Activated T-cell treated with anti-CD3 and anti-CD28 coated beads, Interleukin-2, amount 50 U/mL, for 72 hours (primary cell): Measurements from ENCODE around the gene TTYH2. TPM values are rescaled to one million over a fixed set of nuclear protein-coding genes. Genes with fewer than 3 reads are reported as not detected.

Experiments used
- ATAC-seq, 2 donors: fragments of 150-1000 bp; cut with Tn5 transposase; replicated peaks in 1 of 2; 2 replicates each; pipeline ENCODE4 v1.10.0; 2021; ENCODE audit warnings: moderate library complexity in 2 of 2, mild to moderate bottlenecking in 1 of 2
- DNase-seq, 2 donors: peaks; one replicate each; pipeline ENCODE4 v3.0.0; 2021 to 2022; ENCODE audit warnings: mixed read lengths in 1 of 2
- H3K27ac Mint-ChIP-seq: one replicate; pipeline ENCODE4 v1.8.0; 2022; ENCODE audit warnings: mild to moderate bottlenecking, moderate library complexity, mixed read lengths
- H3K27me3 Mint-ChIP-seq: one replicate; pipeline ENCODE4 v1.8.0; 2022; ENCODE audit warnings: low read depth, mixed read lengths
- H3K36me3 Mint-ChIP-seq, 2 donors: one replicate each; pipeline ENCODE4 v1.8.0; 2022; ENCODE audit warnings: mixed read lengths in 2 of 2, mild to moderate bottlenecking in 1 of 2; ENCODE audit not compliant: insufficient read depth in 2 of 2
- H3K4me1 Mint-ChIP-seq: one replicate; pipeline ENCODE4 v1.8.0; 2022; ENCODE audit warnings: low read depth, mixed read lengths
- H3K4me3 Mint-ChIP-seq, 2 donors: one replicate each; pipeline ENCODE4 v1.8.0; 2022; ENCODE audit warnings: mild to moderate bottlenecking in 2 of 2, mixed read lengths in 2 of 2, moderate library complexity in 2 of 2
- H3K9me3 Mint-ChIP-seq, 2 donors: one replicate each; pipeline ENCODE4 v1.8.0; 2022; ENCODE audit warnings: mixed read lengths in 2 of 2
- total RNA-seq, 2 donors: library from RNA; stranded (reverse); gene quantifications; one replicate each; pipeline ENCODE4 v1.2.3, GENCODE V29; 2022

TTYH2 gene
- total RNA-seq, 2 donors from 2014 or later, result 5.3 to 7.2 TPM

GRCh38 chr17:74240618-74241205, 27.3 kb downstream of the TTYH2 start:
- Mint-ChIP-seq H3K27me3 (no peaks in the 10 kb centered on the region), H3K36me3 (no peaks in the 10 kb centered on the region), H3K4me3 (no peak overlapping the region), H3K4me1 (no peaks in the 10 kb centered on the region), H3K9me3 (no peaks in the 10 kb centered on the region), H3K27ac (no peak overlapping the region)
- DNase-seq (no peak), ATAC-seq (no peak)

- Mint-ChIP-seq H3K36me3 (no peaks in the 10 kb centered on the region), H3K27ac (no peak overlapping the region), H3K4me1 (no peaks in the 10 kb centered on the region), H3K9me3 (no peaks in the 10 kb centered on the region), H3K27me3 (no peaks in the 10 kb centered on the region), H3K4me3 (no peak overlapping the region)
- DNase-seq, result no peak
- no peak for ATAC-seq
Measured at GRCh38 chr17:74241431-74241830, 28.1 kb downstream of the TTYH2 start.

DNA sequence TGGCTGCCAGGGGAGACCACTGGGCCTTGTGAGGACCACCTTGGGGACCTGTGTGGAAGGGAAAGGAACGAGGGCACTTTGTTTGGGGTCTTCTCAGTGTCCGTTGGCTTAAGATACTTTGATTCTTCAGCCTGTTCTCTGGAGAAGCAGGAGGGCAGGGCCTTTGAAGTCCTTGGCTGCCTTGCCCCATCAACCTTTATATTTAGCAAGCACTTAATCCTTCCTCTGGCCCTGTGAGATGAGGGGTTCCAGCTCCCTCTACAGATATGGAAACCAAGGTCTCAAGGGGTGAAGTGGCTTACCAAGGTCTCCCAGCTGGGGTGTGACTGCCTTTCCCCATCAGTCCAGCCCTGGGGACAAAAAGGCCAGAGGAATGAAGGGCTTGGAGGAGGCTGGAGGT, 28.5 kb downstream of the TTYH2 start:
- Mint-ChIP-seq H3K36me3 (no peaks in the 10 kb centered on the region), H3K27ac (no peak overlapping the region), H3K4me1 (no peaks in the 10 kb centered on the region), H3K4me3 (no peak overlapping the region), H3K27me3 (no peaks in the 10 kb centered on the region), H3K9me3 (no peaks in the 10 kb centered on the region)
- ATAC-seq (no peak), DNase-seq (no peak)

DNA sequence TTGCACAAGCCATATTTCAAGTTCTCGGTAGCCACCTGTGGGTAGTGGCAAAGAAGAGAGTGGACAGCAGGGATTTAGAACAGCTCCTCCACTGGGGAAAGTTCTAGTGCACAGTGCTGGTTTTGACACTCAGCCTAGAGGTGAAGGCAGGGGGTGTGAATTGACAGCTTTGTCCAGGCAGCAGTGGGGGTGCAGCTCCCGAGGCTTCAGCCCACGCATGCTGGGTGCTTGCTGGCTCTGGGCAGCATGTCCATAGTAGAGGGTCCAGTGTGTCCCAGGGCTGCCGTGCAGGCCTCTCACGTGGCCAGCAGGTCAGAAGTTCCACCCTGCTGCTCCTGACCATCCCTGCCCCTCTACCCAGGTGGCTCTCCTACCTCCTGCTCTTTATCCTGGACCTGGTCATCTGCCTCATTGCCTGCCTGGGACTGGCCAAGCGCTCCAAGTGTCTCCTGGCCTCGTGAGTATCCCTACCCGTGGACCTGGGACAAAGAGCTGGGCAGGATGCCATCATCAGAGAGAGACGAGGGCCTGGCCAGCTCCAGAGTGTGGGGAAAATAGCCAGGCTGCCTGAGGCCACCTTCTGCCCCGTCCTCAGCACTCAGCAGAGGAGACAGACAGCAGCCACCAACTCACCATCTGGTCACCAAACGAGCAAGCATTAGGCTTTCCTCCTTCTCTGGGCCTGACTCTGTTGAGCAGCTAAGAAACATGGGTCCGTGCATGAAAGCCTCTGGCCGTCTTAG, 29.8 kb downstream of the TTYH2 start:
- Mint-ChIP-seq H3K9me3 (no peaks in the 10 kb centered on the region), H3K4me1 (no peaks in the 10 kb centered on the region), H3K27ac (no peak overlapping the region), H3K36me3 (no peaks in the 10 kb centered on the region), H3K27me3 (no peaks in the 10 kb centered on the region), H3K4me3 (no peak overlapping the region)
- ATAC-seq (no peak), DNase-seq (no peak)

GRCh38 chr17:74244128-74244527, 30.8 kb downstream of the TTYH2 start:
- no peak overlapping the region for H3K27ac Mint-ChIP-seq
- H3K36me3 Mint-ChIP-seq, result no peaks in the 10 kb centered on the region
- no peaks in the 10 kb centered on the region for H3K9me3 Mint-ChIP-seq
- H3K4me3 Mint-ChIP-seq, result no peak overlapping the region
- DNase-seq, result no peak
- H3K27me3 Mint-ChIP-seq, result no peaks in the 10 kb centered on the region
- no peaks in the 10 kb centered on the region for H3K4me1 Mint-ChIP-seq
- ATAC-seq, result no peak

- Mint-ChIP-seq H3K9me3 (no peaks in the 10 kb centered on the region), H3K4me3 (no peak overlapping the region), H3K36me3 (no peaks in the 10 kb centered on the region), H3K27ac (no peak overlapping the region), H3K27me3 (no peaks in the 10 kb centered on the region), H3K4me1 (no peaks in the 10 kb centered on the region)
- DNase-seq (no peak), ATAC-seq (no peak)
Measured at GRCh38 chr17:74244548-74244947, 31.2 kb downstream of the TTYH2 start.

DNA sequence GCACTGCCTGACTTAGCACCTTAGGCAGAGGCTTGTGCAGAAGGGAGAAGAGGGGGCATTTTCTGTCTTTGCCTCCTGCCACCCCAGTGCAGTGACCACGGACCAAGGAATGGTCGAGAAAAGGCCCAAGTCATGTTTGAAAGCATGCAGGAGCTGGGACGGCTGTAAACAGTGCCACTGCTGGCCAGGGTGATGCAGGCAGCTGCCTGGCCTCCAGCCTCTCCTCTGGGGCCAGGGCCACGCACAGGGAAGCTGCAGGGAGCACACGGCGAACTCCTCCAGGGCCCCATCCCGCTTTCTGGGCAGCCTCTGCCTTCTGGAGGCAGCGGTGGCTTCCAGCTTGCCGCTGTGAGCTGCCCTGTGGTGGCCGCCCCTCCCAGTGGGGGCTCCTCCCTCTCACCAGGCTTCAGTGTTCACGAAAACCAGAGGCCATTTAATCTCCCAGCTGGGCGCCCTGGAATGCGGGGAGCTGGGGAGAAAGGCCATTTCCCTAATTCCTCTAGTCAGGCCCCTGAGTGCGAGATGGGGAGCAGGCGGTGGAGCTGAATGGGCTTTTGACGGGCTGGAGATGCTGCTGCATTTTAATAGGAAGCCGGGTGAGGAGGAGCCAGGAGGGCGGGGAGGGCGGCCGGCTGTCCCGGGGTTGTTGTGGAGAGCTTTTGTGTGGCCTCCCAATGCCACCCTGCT, 31.9 kb downstream of the TTYH2 start:
- no peaks in the 10 kb centered on the region for H3K4me1 Mint-ChIP-seq
- H3K27ac Mint-ChIP-seq, result no peak overlapping the region
- no peaks in the 10 kb centered on the region for H3K27me3 Mint-ChIP-seq
- ATAC-seq (no peak), DNase-seq (no peak)
- H3K9me3 Mint-ChIP-seq, result no peaks in the 10 kb centered on the region
- H3K4me3 Mint-ChIP-seq, result no peak overlapping the region
- H3K36me3 Mint-ChIP-seq, result no peaks in the 10 kb centered on the region

DNA sequence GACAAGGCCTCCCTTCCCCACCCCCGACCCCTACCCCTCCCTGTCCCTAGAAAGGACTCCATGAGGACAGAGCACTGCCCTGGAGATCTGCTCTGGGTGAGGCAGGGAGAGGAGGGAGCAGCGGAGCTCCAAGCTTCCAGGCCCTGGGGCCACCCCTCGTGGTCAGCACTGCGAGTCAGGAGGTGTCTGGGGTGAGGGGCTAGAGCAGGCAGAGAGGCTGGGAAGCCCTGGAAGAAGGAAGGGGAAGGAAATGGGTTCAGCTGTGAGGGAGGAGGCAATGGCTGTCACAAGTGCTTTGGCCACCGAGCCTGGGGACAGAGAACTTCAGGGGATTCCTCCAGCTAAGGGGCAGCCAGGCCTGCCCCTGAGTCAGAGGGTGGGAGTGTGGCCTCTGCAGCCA, 32.5 kb downstream of the TTYH2 start:
- DNase-seq, result no peak
- Mint-ChIP-seq H3K9me3 (no peaks in the 10 kb centered on the region), H3K27me3 (no peaks in the 10 kb centered on the region), H3K4me3 (no peak overlapping the region), H3K4me1 (no peaks in the 10 kb centered on the region), H3K36me3 (no peaks in the 10 kb centered on the region), H3K27ac (no peak overlapping the region)
- no peak for ATAC-seq

DNA sequence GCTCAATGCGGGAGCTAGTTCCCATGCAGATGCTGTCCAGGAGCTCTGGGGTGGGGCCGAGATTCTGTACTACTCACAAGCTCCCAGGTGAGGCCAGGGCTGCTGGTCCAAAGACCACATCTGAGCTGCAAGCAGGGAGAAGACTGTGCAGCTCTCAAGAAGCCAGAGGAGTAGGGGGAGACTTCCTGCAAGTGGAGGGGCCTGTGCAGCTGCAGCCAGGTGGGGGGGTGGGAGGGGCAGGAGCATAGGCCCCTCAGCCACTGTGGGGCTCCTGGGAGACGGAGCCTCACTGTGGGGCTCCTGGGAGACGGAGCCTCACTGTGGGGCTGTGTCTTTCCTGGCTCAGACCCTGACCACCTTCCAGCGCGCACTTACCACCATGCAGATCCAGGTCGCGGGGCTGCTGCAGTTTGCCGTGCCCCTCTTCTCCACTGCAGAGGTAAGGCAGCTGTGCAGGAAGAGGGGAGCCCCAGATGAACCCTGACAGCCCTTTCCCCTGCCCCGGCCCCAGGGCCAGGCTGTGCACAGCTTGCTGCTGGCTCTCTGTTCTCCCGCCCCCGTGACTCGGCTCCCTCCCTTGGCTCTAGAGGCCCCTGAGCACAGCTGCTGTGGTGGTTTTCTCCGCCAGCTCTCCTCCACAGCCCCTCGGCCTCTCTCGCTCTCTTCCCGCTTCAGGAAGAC, 36.4 kb downstream of the TTYH2 start:
- Mint-ChIP-seq H3K27ac (no peak overlapping the region), H3K4me3 (no peak overlapping the region), H3K4me1 (no peaks in the 10 kb centered on the region), H3K27me3 (no peaks in the 10 kb centered on the region), H3K36me3 (no peaks in the 10 kb centered on the region), H3K9me3 (no peaks in the 10 kb centered on the region)
- DNase-seq, result no peak
- no peak for ATAC-seq

GRCh38 chr17:74250324-74250995, 37.1 kb downstream of the TTYH2 start:
- no peaks in the 10 kb centered on the region for H3K36me3 Mint-ChIP-seq
- DNase-seq (no peak), ATAC-seq (no peak)
- no peaks in the 10 kb centered on the region for H3K27me3 Mint-ChIP-seq
- H3K9me3 Mint-ChIP-seq, result no peaks in the 10 kb centered on the region
- no peak overlapping the region for H3K27ac Mint-ChIP-seq
- H3K4me1 Mint-ChIP-seq, result no peaks in the 10 kb centered on the region
- no peak overlapping the region for H3K4me3 Mint-ChIP-seq

DNA sequence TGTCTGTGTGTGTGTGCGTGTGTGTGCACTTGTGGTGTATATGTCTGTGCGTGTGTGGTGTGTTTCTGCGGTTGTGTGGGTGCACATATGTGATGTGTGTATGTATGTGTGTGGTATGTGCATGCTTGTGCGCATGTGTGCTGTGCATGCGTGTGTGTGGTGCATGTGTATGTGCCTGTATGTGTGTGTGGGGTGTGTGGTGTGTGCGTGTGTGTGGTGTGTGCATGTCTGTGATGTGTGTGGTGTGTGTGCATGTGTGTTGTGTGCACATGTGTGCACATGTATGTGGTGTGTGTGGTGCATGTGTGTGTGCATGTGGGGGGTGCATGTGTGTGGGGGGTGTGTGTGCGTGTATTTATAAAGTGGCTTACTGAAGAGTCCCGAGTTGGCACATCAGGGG, 37.7 kb downstream of the TTYH2 start:
- Mint-ChIP-seq H3K27ac (no peak overlapping the region), H3K27me3 (no peaks in the 10 kb centered on the region), H3K4me1 (no peaks in the 10 kb centered on the region), H3K4me3 (no peak overlapping the region), H3K36me3 (no peaks in the 10 kb centered on the region), H3K9me3 (no peaks in the 10 kb centered on the region)
- DNase-seq (no peak), ATAC-seq (no peak)

- H3K36me3 Mint-ChIP-seq, result no peaks in the 10 kb centered on the region
- no peak overlapping the region for H3K4me3 Mint-ChIP-seq
- H3K27ac Mint-ChIP-seq, result no peak overlapping the region
- no peak for ATAC-seq
- no peaks in the 10 kb centered on the region for H3K27me3 Mint-ChIP-seq
- H3K9me3 Mint-ChIP-seq, result no peaks in the 10 kb centered on the region
- no peaks in the 10 kb centered on the region for H3K4me1 Mint-ChIP-seq
- DNase-seq, result no peak
Measured at GRCh38 chr17:74251569-74251968, 38.2 kb downstream of the TTYH2 start.

DNA sequence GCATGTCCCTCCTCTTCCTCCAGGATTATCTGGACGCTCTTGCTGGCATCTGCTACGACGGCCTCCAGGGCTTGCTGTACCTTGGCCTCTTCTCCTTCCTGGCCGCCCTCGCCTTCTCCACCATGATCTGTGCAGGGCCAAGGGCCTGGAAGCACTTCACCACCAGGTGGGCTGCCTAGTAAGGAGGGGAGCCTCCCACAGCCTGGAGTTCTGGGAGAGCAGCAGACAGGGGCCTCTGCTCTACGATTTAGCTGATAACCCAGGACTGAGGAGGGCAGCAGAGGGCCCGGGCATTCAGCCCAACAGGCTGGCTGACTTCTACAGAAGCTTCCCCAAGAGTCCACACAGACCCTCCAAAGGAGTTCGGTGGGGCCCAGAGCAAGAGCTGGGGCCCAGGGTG, 38.8 kb downstream of the TTYH2 start:
- Mint-ChIP-seq H3K9me3 (no peaks in the 10 kb centered on the region), H3K27ac (no peak overlapping the region), H3K36me3 (no peaks in the 10 kb centered on the region), H3K4me3 (no peak overlapping the region), H3K4me1 (no peaks in the 10 kb centered on the region), H3K27me3 (no peaks in the 10 kb centered on the region)
- DNase-seq (no peak), ATAC-seq (no peak)
